Body of pancreas (tissue), 4 donors: Measurements from ENCODE around the gene NPM3. TPM values are rescaled to one million over a fixed set of nuclear protein-coding genes. Genes with fewer than 3 reads are reported as not detected.

Experiments used
- ATAC-seq: fragments of 150-250 bp; one replicate; pipeline ENCODE4 v1.9.1; 2016
- DNase-seq, 4 donors: peaks; one replicate each; pipeline ENCODE4 v3.0.0-alpha.2; 2019
- H3K27ac ChIP-seq, 4 donors: fragments of 200-600 bp; sonication (generic); 1 replicate in 3 of 4; 2 replicates in 1 of 4; pipeline versions ENCODE4 v1.5.1 to v1.6.1; 2016 to 2019; ENCODE audit warnings: mild to moderate bottlenecking in 1 of 4, mixed read lengths in 1 of 4, moderate library complexity in 1 of 4
- H3K27me3 ChIP-seq, 2 donors: fragments of 200-600 bp; sonication (generic); one replicate each; pipeline ENCODE4 v1.6.0; 2016; ENCODE audit warnings: mild to moderate bottlenecking in 1 of 2
- H3K36me3 ChIP-seq, 2 donors: fragments of 200-600 bp; sonication (generic); replicated peaks in 1 of 2; 2 replicates each; pipeline ENCODE4 v1.5.1; 2016; ENCODE audit warnings: low read depth in 2 of 2; ENCODE audit not compliant: insufficient read depth in 1 of 2
- H3K4me1 ChIP-seq: fragments of 200-600 bp; sonication (generic); one replicate; pipeline ENCODE4 v1.6.0; 2016
- H3K4me3 ChIP-seq, 2 donors: fragments of 200-600 bp; sonication (generic); 1 replicate in 1 of 2; 2 replicates in 1 of 2; pipeline ENCODE4 v1.5.1; 2016 to 2019
- H3K9me3 ChIP-seq, 3 donors: fragments of 200-600 bp; sonication (generic); 1 replicate in 2 of 3; 2 replicates in 1 of 3; pipeline ENCODE4 v1.5.1; 2016
- POLR2A ChIP-seq, 3 donors: fragments of 450-650 bp; IDR thresholded peaks; one replicate each; pipeline ENCODE4 v1.6.1; 2016; ENCODE audit warnings: antibody characterized with exemption in 3 of 3, mild to moderate bottlenecking in 2 of 3
- WGBS, 2 donors: methylation state at CpG; one replicate each; pipeline ENCODE4 v1.1.5; 2017; 5-methylcytosine and 5-hydroxymethylcytosine counted together
- intact Hi-C: fragments of 100-400 bp; cut with DNase I; formaldehyde crosslinking; loops from one replicate; pipeline ENCODE4 v1.15.1; 2023
- total RNA-seq, 2 donors: library from RNA; depleted of rRNA; stranded (reverse); fragments of >200 nt; gene quantifications; one replicate each; pipeline ENCODE4 v1.1.0, GENCODE V29; 2016
- TF ChIP-seq, protein P1 (sequence below), 7 experiments: fragments of 450-650 bp in 4 of 7; fragments of 200-600 bp in 3 of 7; sonication (generic) in 3 of 7; IDR thresholded peaks; one replicate each; pipeline ENCODE4 v1.5.1; 2016 to 2019; ENCODE audit warnings: antibody characterized with exemption in 7 of 7

NPM3 gene
- total RNA-seq, 2 donors from 2014 or later: 8.3 to 18.1 TPM

DNA sequence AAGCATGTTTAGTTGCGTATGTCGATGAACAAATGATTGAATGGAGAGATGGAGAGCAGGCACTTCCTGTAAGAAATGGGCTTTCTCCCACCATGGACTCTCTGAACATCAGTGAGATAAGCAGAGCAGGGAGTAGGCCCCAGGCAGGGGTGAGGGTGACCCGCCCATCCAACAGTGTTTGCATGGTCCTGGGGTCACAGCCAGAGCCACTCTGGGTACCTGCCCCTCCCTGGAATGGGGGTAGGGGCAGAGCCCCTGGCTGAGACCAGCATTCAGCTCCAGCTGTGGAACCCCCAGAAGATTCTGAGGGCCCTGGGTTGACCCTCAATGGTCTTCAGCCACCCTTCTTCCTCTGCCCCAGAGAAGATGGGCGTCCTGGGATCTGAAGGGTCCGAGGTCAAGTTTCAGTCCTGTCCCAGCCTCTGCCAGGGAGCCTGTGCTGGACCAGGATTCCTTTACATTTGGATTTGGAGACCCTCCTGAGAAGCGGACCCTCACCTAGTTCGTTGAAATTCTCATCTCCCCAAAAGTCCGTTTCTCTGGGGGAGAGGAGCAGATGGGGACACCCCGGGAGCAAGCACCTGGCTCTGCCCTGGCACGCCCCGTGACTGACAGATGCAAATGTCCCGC lies 5.0 kb downstream of the NPM3 start:
- WGBS, 2 donors: 37 to 47% methylated on average over 10 to 11 of the region's 12 CpGs
- no peak for TF ChIP-seq POLR2A (IDR thresholded peaks at IDR 0.05)
- Histone ChIP-seq H3K4me1 (peaks cover 69% of the 10 kb centered on the region), H3K9me3 (no peaks in the 10 kb centered on the region), H3K4me3 (no peak overlapping the region), H3K27me3 (peaks cover 0 to 30% of the 10 kb centered on the region in 2 donors), H3K36me3 (no peaks in the 10 kb centered on the region), H3K27ac (no peak overlapping the region)
- intact Hi-C loops: loop anchor here (10.0 kb wide), 2 partner anchors 173 to 563 kb away; no protein-coding TSS in a partner anchor
- no peak for ATAC-seq
- no peak for DNase-seq

- 89 to 93% methylated on average over 2 to 3 of the region's 3 CpGs for WGBS, 2 donors
- intact Hi-C loops: loop anchor here (10.0 kb wide), 2 partner anchors 173 to 563 kb away; no protein-coding TSS in a partner anchor
- Histone ChIP-seq H3K27ac (no peak overlapping the region), H3K36me3 (no peaks in the 10 kb centered on the region), H3K9me3 (no peaks in the 10 kb centered on the region), H3K27me3 (peaks cover 0 to 36% of the 10 kb centered on the region in 2 donors), H3K4me1 (peaks cover 68% of the 10 kb centered on the region), H3K4me3 (no peak overlapping the region)
- TF ChIP-seq, protein P1, sequence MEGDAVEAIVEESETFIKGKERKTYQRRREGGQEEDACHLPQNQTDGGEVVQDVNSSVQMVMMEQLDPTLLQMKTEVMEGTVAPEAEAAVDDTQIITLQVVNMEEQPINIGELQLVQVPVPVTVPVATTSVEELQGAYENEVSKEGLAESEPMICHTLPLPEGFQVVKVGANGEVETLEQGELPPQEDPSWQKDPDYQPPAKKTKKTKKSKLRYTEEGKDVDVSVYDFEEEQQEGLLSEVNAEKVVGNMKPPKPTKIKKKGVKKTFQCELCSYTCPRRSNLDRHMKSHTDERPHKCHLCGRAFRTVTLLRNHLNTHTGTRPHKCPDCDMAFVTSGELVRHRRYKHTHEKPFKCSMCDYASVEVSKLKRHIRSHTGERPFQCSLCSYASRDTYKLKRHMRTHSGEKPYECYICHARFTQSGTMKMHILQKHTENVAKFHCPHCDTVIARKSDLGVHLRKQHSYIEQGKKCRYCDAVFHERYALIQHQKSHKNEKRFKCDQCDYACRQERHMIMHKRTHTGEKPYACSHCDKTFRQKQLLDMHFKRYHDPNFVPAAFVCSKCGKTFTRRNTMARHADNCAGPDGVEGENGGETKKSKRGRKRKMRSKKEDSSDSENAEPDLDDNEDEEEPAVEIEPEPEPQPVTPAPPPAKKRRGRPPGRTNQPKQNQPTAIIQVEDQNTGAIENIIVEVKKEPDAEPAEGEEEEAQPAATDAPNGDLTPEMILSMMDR (IDR thresholded peaks at IDR 0.05): no peak
- TF ChIP-seq POLR2A (IDR thresholded peaks at IDR 0.05): no peak
- ATAC-seq: no peak
- DNase-seq: no peak
These were observed 5.6 kb downstream of the NPM3 start for GRCh38 chr10:101777619-101778145.

DNA sequence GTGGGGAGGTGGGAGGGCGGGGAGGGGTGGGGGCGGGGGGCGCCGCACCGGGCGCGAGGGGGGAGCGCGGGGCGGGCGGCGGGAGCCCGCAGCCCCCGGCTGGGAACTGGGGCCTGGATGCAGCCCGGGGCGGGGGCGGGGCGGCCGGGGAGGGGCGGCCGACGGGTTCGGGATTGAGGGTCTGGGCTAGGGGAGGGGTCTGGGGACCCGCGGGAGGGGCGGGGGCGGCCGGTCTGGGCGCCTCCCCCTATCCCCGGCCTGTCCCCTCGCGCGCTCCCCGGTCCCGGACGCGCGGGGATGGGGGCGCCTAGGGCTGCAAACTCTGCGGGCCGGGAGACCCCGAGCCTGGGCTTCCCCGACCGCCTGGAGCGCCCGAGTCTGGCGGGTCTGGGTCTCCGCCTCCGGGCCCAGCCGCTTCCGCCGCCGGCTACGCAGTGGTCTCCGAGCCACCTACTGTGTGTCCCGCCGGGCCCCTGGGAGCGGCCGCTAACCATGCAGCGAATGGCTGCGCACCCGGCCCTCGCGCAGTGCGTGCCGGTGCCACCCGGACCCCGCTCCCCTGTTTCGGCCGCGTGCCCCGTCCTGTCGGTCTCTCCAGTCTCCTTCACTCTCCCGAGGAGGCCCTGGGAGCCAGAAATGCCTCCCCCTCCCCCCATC lies 7.0 kb downstream of the NPM3 start:
- WGBS, 2 donors: 17 to 50% methylated on average over 17 to 50 of the region's 74 CpGs
- intact Hi-C loops: loop anchor here (10.0 kb wide), 2 partner anchors 171 to 561 kb away; no protein-coding TSS in a partner anchor

DNA sequence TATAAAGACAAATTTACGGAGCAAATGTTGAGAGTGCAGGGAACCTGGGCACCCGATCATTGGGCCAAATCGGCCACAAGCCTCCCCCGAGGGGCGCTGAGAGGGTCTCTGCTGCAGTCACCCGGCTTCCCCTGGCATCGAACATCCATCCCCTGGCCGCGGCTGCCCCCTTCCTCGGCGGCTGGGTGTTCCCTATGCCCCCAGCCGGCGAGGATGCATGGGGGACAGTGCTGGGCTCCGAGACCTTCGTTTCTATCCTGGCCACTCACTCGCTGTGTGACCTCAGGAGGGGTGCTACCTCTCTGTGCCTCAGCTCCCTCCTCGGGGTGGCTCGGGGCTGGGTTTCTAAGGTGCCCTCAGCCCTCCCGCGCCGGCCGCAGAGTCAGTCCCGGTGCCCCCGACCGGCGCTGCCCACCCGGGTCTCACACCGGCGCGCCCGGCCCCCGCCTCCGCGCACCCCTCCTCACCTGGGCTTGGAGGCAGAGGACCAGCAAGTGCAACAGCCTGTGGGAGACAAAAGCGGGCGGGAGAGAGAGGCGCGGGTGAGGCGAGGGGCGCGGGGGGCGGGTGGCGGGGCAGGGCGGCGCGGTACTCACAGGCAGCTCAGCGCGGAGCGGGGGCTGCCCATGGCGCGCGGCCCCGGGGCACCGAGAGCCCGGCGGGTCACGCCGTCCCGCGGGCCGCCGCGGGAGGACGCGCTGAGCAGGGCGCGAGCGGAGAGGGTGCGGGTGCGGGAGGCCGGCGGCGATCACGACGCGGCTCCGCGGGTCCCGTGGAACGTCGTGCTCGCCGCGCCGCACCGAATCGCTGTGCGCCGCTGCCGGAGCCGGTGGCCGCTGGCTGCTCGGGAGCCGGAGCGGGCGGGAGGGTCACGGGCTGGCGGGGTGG lies 7.7 kb downstream of the NPM3 start, which contains the start of gene FGF8:
Gene FGF8, minus strand, starts transcription at position 842 of the 888 bp plus-strand sequence. Its CDS starts 214 bp downstream, at position 628.
- DNase-seq (no peak), ATAC-seq (no peak)
- Histone ChIP-seq H3K4me1 (peaks cover 50% of the 10 kb centered on the region), H3K9me3 (no peaks in the 10 kb centered on the region), H3K36me3 (no peaks in the 10 kb centered on the region), H3K27ac (no peak within 1 kb of the TSS), H3K27me3 (peaks cover 0 to 45% of the 10 kb centered on the region in 2 donors), H3K4me3 (no peak within 1 kb of the TSS)
- intact Hi-C loops: loop anchor here (10.0 kb wide), 2 partner anchors 171 to 561 kb away; no protein-coding TSS in a partner anchor
- no peak for TF ChIP-seq POLR2A (IDR thresholded peaks at IDR 0.05)
- TF ChIP-seq, protein P1 (IDR thresholded peaks at IDR 0.05): no peak
- 0 to 2% methylated on average over 5 to 42 of the region's 98 CpGs for WGBS, 2 donors

More for the DNA sequence above, 7.0 kb downstream of the NPM3 start:
- H3K4me1 ChIP-seq: peaks cover 56% of the 10 kb centered on the region
- H3K4me3 ChIP-seq: no peak overlapping the region
- H3K9me3 ChIP-seq: no peaks in the 10 kb centered on the region
- DNase-seq: no peak
- H3K27me3 ChIP-seq: peaks cover 0 to 45% of the 10 kb centered on the region in 2 donors
- no peaks in the 10 kb centered on the region for H3K36me3 ChIP-seq
- no peak for ATAC-seq
- no peak overlapping the region for H3K27ac ChIP-seq
- TF ChIP-seq, protein P1 (IDR thresholded peaks at IDR 0.05): no peak
- TF ChIP-seq POLR2A (IDR thresholded peaks at IDR 0.05): no peak
